Measurements from ENCODE around the gene PREB.
A peak's percentile ranks its signal among the peaks of the same experiment; 100 is the strongest.

DNA sequence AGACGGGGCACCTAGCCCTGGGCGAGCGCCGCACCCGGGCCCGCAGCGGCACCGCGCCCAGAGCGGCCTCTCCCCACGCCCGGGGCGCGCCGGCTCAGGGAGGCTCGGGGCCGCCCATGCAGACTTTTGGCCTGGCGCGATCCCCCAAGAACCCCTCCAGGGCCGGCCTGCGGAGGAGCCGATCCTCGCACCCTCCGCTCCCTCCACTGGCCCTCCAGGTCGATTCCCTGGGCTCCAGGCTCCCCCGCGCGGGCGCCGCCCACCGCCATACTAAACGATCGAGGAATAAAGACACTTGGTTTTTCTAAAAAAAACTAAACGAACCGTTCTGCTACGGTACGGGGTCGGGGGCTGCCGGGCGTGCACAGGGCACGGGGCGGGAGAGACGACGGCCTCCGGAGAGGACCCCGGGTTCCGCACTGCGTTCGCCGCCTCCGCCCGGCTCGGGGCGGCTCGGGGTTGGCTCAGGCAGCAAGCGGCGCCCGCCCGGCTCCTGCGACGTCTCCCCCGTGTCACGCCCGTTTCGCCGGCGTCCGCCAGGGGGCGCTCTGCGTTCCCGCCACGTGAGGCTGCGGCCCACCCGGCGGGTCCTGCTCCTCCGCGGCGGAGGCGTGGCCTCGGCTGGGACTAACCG, 48.2 kb downstream of the PREB start:
- TF ChIP-seq, protein P1, sequence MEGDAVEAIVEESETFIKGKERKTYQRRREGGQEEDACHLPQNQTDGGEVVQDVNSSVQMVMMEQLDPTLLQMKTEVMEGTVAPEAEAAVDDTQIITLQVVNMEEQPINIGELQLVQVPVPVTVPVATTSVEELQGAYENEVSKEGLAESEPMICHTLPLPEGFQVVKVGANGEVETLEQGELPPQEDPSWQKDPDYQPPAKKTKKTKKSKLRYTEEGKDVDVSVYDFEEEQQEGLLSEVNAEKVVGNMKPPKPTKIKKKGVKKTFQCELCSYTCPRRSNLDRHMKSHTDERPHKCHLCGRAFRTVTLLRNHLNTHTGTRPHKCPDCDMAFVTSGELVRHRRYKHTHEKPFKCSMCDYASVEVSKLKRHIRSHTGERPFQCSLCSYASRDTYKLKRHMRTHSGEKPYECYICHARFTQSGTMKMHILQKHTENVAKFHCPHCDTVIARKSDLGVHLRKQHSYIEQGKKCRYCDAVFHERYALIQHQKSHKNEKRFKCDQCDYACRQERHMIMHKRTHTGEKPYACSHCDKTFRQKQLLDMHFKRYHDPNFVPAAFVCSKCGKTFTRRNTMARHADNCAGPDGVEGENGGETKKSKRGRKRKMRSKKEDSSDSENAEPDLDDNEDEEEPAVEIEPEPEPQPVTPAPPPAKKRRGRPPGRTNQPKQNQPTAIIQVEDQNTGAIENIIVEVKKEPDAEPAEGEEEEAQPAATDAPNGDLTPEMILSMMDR (IDR thresholded peaks at IDR 0.05 in 4 of 5, conservative IDR thresholded peaks at IDR 0.05 in 1 of 5), result peak; percentile 77 to 99 (median 98)
- peak; percentile 74 to 89 for TF ChIP-seq POLR2A (IDR thresholded peaks at IDR 0.05)
